Osteoblast (primary cell): ENCODE data around the gene COL27A1. TPM values are rescaled to one million over a fixed set of nuclear protein-coding genes. Genes with fewer than 3 reads are reported as not detected.

Source experiments
- DNase-seq: peaks from one replicate; pipeline ENCODE4 v3.0.0; 2011; ENCODE audit warnings: low spot score, mixed read lengths; ENCODE audit not compliant: insufficient read length; ENCODE audit errors: missing footprints
- H2AFZ ChIP-seq: 2 replicates; pipeline ENCODE4 v1.6.0; 2011; ENCODE audit warnings: mild to moderate bottlenecking, low read length
- H3K27ac ChIP-seq: 2 replicates; pipeline ENCODE4 v1.5.1; 2011; ENCODE audit warnings: mild to moderate bottlenecking, low read depth, low read length, moderate library complexity
- H3K27me3 ChIP-seq: 2 replicates; pipeline ENCODE4 v1.6.0; 2012; ENCODE audit warnings: mild to moderate bottlenecking, control low read depth, inconsistent platforms, low read length, moderate library complexity; ENCODE audit not compliant: insufficient read depth
- H3K36me3 ChIP-seq: 2 replicates; pipeline ENCODE4 v1.5.1; 2011; ENCODE audit warnings: mild to moderate bottlenecking, low read length, control low read depth, moderate library complexity; ENCODE audit not compliant: insufficient read depth
- H3K4me1 ChIP-seq: 2 replicates; pipeline ENCODE4 v1.5.1; 2011; ENCODE audit warnings: mild to moderate bottlenecking, low read length, control low read depth, moderate library complexity; ENCODE audit not compliant: insufficient read depth
- H3K4me2 ChIP-seq: 2 replicates; pipeline ENCODE4 v1.6.0; 2011; ENCODE audit warnings: mild to moderate bottlenecking, low read length; ENCODE audit not compliant: insufficient read depth
- H3K4me3 ChIP-seq: fragments of 200-600 bp; sonication (generic); 3 replicates; pipeline ENCODE4 v1.5.1; 2012; ENCODE audit warnings: mild to moderate bottlenecking, low read length, inconsistent platforms; ENCODE audit not compliant: insufficient read depth
- H3K79me2 ChIP-seq: 2 replicates; pipeline ENCODE4 v1.6.0; 2012; ENCODE audit warnings: mild to moderate bottlenecking, low read length, control low read depth, inconsistent platforms; ENCODE audit not compliant: insufficient read depth
- H3K9me3 ChIP-seq: 2 replicates; pipeline ENCODE4 v1.5.1; 2011; ENCODE audit warnings: low read depth, low read length, control low read depth
- H4K20me1 ChIP-seq: 2 replicates; pipeline ENCODE4 v1.6.0; 2012; ENCODE audit warnings: mild to moderate bottlenecking, low read length, control low read depth; ENCODE audit not compliant: insufficient read depth
- total RNA-seq: library from RNA; depleted of rRNA; stranded (reverse); fragments of >200 nt; gene quantifications from 2 replicates; pipeline ENCODE4 v1.2.3, GENCODE V29; 2012
- TF ChIP-seq, protein P1 (sequence below): IDR thresholded peaks from 2 replicates; pipeline ENCODE4 v1.5.1; 2011; ENCODE audit warnings: mild to moderate bottlenecking, low read depth, low read length, moderate library complexity; ENCODE audit errors: extremely low read depth

COL27A1 gene
- total RNA-seq, 1 donor, result 10.1 TPM

DNA sequence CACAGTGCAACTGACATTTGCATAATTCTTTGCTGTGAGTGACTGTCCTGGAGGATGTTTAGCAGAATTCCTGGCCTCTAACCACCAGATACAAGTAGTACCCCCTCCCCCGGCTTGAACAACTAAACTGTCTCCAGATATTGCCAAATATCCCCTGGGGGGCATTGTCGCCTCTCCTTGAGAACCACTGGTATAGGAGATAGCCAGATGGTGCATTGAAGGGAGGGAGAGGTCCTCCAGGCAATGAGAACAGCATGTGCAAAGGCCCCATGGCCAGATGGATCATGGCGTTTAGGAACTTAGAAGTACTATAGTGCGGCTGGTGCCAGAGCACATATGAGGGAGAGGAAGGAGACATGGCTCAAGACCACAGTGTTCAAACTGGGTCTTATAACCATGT is 148.6 kb downstream of the COL27A1 start:
- H3K9me3 ChIP-seq, result no peaks in the 10 kb centered on the region
- no peak overlapping the region for H3K4me3 ChIP-seq
- H3K4me2 ChIP-seq, result no peak overlapping the region
- no peak overlapping the region for H3K27ac ChIP-seq
- TF ChIP-seq, protein P1, sequence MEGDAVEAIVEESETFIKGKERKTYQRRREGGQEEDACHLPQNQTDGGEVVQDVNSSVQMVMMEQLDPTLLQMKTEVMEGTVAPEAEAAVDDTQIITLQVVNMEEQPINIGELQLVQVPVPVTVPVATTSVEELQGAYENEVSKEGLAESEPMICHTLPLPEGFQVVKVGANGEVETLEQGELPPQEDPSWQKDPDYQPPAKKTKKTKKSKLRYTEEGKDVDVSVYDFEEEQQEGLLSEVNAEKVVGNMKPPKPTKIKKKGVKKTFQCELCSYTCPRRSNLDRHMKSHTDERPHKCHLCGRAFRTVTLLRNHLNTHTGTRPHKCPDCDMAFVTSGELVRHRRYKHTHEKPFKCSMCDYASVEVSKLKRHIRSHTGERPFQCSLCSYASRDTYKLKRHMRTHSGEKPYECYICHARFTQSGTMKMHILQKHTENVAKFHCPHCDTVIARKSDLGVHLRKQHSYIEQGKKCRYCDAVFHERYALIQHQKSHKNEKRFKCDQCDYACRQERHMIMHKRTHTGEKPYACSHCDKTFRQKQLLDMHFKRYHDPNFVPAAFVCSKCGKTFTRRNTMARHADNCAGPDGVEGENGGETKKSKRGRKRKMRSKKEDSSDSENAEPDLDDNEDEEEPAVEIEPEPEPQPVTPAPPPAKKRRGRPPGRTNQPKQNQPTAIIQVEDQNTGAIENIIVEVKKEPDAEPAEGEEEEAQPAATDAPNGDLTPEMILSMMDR, result no peak
- peaks cover 4% of the 10 kb centered on the region for H3K36me3 ChIP-seq
- no peaks in the 10 kb centered on the region for H4K20me1 ChIP-seq
- no peaks in the 10 kb centered on the region for H3K27me3 ChIP-seq
- DNase-seq, result no peak
- H2AFZ ChIP-seq, result no peak overlapping the region
- H3K79me2 ChIP-seq, result no peaks in the 10 kb centered on the region
- H3K4me1 ChIP-seq, result peaks cover 5% of the 10 kb centered on the region

GRCh38 chr9:114304416-114305188 is 149.3 kb downstream of the COL27A1 start:
- peaks cover 5% of the 10 kb centered on the region for H3K4me1 ChIP-seq
- H3K79me2 ChIP-seq, result no peaks in the 10 kb centered on the region
- H3K4me2 ChIP-seq, result no peak overlapping the region
- TF ChIP-seq, protein P1, result no peak
- H4K20me1 ChIP-seq, result no peaks in the 10 kb centered on the region
- peaks cover 7% of the 10 kb centered on the region for H3K36me3 ChIP-seq
- no peak for DNase-seq
- H3K27ac ChIP-seq, result no peak overlapping the region
- H3K27me3 ChIP-seq, result no peaks in the 10 kb centered on the region
- H2AFZ ChIP-seq, result no peak overlapping the region
- no peaks in the 10 kb centered on the region for H3K9me3 ChIP-seq
- H3K4me3 ChIP-seq, result no peak overlapping the region

- H3K36me3 ChIP-seq, result peaks cover 2% of the 10 kb centered on the region
- H3K27me3 ChIP-seq, result no peaks in the 10 kb centered on the region
- TF ChIP-seq, protein P1, result no peak
- peak; percentile 92 for DNase-seq
- no peaks in the 10 kb centered on the region for H3K9me3 ChIP-seq
- H2AFZ ChIP-seq, result no peak overlapping the region
- H3K4me1 ChIP-seq, result peaks cover 5% of the 10 kb centered on the region
- no peak overlapping the region for H3K4me2 ChIP-seq
- no peak overlapping the region for H3K27ac ChIP-seq
- no peaks in the 10 kb centered on the region for H4K20me1 ChIP-seq
- no peaks in the 10 kb centered on the region for H3K79me2 ChIP-seq
- H3K4me3 ChIP-seq, result no peak overlapping the region
Observed at GRCh38 chr9:114307899-114308267, 152.5 kb downstream of the COL27A1 start.

GRCh38 chr9:114308361-114308950 is 153.1 kb downstream of the COL27A1 start:
- no peak overlapping the region for H2AFZ ChIP-seq
- DNase-seq, result no peak
- H3K9me3 ChIP-seq, result no peaks in the 10 kb centered on the region
- H3K4me3 ChIP-seq, result no peak overlapping the region
- no peaks in the 10 kb centered on the region for H3K79me2 ChIP-seq
- H3K27me3 ChIP-seq, result no peaks in the 10 kb centered on the region
- peaks cover 5% of the 10 kb centered on the region for H3K4me1 ChIP-seq
- no peak overlapping the region for H3K4me2 ChIP-seq
- H3K36me3 ChIP-seq, result peaks cover 2% of the 10 kb centered on the region
- no peaks in the 10 kb centered on the region for H4K20me1 ChIP-seq
- TF ChIP-seq, protein P1, result no peak
- H3K27ac ChIP-seq, result no peak overlapping the region
